Ovary (tissue), 3 donors: ENCODE results near the gene ING1.

Experiments used
- EP300 ChIP-seq: sonication (generic); formaldehyde crosslinking; IDR thresholded peaks from one replicate; pipeline ENCODE4 v1.6.1; 2017; ENCODE audit warnings: antibody characterized with exemption
- POLR2A ChIP-seq: fragments of 450-650 bp; IDR thresholded peaks from one replicate; pipeline ENCODE4 v1.6.1; 2017; ENCODE audit warnings: antibody characterized with exemption, mild to moderate bottlenecking, moderate library complexity
- TF ChIP-seq, protein P1 (sequence below), 3 donors: fragments of 450-650 bp in 2 of 3; fragments of 200-600 bp in 1 of 3; IDR thresholded peaks; one replicate each; pipeline versions ENCODE4 v1.5.1 to v1.8.0; 2016 to 2022; ENCODE audit warnings: antibody characterized with exemption in 3 of 3, mild to moderate bottlenecking in 1 of 3
- donor health status: DM: no; HTN: no; CAD: no.

DNA sequence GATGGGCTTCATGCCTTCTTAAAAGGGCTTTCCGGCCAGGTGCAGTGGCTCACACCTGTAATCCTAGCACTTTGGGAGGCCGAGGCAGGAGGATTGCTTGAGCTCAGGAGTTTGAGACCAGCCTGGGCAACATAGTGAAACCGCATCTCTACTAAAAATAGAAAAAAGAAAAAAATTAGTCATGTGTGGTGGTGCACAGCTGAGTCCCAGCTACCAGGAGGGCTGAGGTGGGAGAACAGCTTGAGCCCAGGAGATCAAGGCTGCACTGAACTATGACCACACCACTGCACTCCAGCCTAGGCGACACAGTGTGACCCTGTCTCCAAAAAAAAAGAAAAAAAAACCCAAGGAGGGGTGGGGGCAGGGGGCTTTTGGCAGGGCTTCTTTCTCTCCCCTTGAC is 14.8 kb upstream of the ING1 start:
- no peak for TF ChIP-seq EP300
- TF ChIP-seq, protein P1, sequence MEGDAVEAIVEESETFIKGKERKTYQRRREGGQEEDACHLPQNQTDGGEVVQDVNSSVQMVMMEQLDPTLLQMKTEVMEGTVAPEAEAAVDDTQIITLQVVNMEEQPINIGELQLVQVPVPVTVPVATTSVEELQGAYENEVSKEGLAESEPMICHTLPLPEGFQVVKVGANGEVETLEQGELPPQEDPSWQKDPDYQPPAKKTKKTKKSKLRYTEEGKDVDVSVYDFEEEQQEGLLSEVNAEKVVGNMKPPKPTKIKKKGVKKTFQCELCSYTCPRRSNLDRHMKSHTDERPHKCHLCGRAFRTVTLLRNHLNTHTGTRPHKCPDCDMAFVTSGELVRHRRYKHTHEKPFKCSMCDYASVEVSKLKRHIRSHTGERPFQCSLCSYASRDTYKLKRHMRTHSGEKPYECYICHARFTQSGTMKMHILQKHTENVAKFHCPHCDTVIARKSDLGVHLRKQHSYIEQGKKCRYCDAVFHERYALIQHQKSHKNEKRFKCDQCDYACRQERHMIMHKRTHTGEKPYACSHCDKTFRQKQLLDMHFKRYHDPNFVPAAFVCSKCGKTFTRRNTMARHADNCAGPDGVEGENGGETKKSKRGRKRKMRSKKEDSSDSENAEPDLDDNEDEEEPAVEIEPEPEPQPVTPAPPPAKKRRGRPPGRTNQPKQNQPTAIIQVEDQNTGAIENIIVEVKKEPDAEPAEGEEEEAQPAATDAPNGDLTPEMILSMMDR (IDR thresholded peaks at IDR 0.05) = no peak
- no peak for TF ChIP-seq POLR2A
